ENCODE results near the gene PRDM16. TPM values are rescaled to one million over a fixed set of nuclear protein-coding genes. Genes with fewer than 3 reads are reported as not detected.

Gene PRDM16
- total and polyA plus RNA-seq, 2 of the 13 experiments (the other 11 are each of a cell fraction or from before 2014, with no cell fraction given) = 0.15 to 0.81 TPM

GRCh38 chr1:3115275-3116149, 46.5 kb downstream of the PRDM16 start:
- Histone ChIP-seq H3K4me1 (ENCODE audit: insufficient read depth, low read length) (peaks cover 44% of the 10 kb centered on the region), H3K4me3 (replicated peaks in 1 of 3; ENCODE audit: insufficient read depth in 1 of 3, low read depth in 2 of 3, low read length in 3 of 3) (peak overlapping the region in 1 of 3 experiments; percentile 34; a peak in 1 of 6 replicates), H3K9ac (ENCODE audit: insufficient read depth, low read depth, low read length) (no peak overlapping the region), H3K4me2 (ENCODE audit: low read depth, low read length) (peak overlapping the region; percentile 55), H3K27me3 (ENCODE audit: control insufficient read depth in 1 of 2, insufficient read depth in 2 of 2, low read length in 2 of 2) (no peaks in the 10 kb centered on the region; a peak in 2 of 5 replicates), H3K9me3 (ENCODE audit: low read length) (no peaks in the 10 kb centered on the region), H3K79me2 (ENCODE audit: insufficient read depth, low read length) (no peaks in the 10 kb centered on the region), H4K20me1 (ENCODE audit: insufficient read depth, low read length) (no peaks in the 10 kb centered on the region), H3K27ac (ENCODE audit: extremely low read length, insufficient read depth, low read length) (peak overlapping the region; percentile 54), H3K36me3 (replicated peaks in 1 of 2; ENCODE audit: control insufficient read depth in 1 of 2, insufficient read depth in 2 of 2, low read length in 2 of 2) (no peaks in the 10 kb centered on the region), H2AFZ (ENCODE audit: low read length) (no peak overlapping the region)
- ATAC-seq (peak; percentile 78), FAIRE-seq (peak; percentile 71), DNase-seq (ENCODE audit: low spot score) (peak; percentile 82)
- in situ Hi-C loops (cut with HindIII; ENCODE audit: extremely low pct_ligation_motif_present, low pct_unique_long_range_greater_than_20kb) (no loop called here), intact Hi-C loops (cut with micrococcal nuclease; ENCODE audit: unreplicated experiment) (loop anchor here (10.0 kb wide), 1 partner anchor 59 kb away; no protein-coding TSS in a partner anchor)
- no TSS peak for BruUV-seq (replicated peaks)
- 8% methylated on average over 9 of the region's 38 CpGs for WGBS (ENCODE audit: low lambda C conversion rate)
- ChIA-PET POLR2A (interaction anchor here (1.0 to 1.6 kb wide), 3 partner anchors 24 to 234 kb away, joined by 3 read pairs; no protein-coding TSS in a partner anchor), CTCF (ENCODE audit: low intra/inter-chr PET ratio, low total read pairs) (no interaction called here)
- TF ChIP-seq ZNF224 (CRISPR knock-in tag; IDR thresholded peaks at IDR 0.05) (no peak), SCMH1 (CRISPR knock-in tag; IDR thresholded peaks at IDR 0.05; ENCODE audit: borderline replicate concordance) (no peak), ZNF556 (CRISPR knock-in tag; IDR thresholded peaks at IDR 0.05; ENCODE audit: borderline replicate concordance) (no peak), ZNF468 (CRISPR knock-in tag; IDR thresholded peaks at IDR 0.05) (no peak), ZNF17 (CRISPR knock-in tag; IDR thresholded peaks at IDR 0.05) (no peak), ZSCAN25 (CRISPR knock-in tag; IDR thresholded peaks at IDR 0.05) (peak; percentile 72), ZNF484 (CRISPR knock-in tag; IDR thresholded peaks at IDR 0.05; ENCODE audit: borderline replicate concordance, low read depth) (no peak), RCOR2 (CRISPR knock-in tag; IDR thresholded peaks at IDR 0.05) (peak; percentile 49; the same call in 1 of the 2 replicates), ZNF737 (CRISPR knock-in tag; IDR thresholded peaks at IDR 0.05; ENCODE audit: borderline replicate concordance) (no peak), ELF1 (CRISPR knock-in tag; IDR thresholded peaks at IDR 0.05) (no peak), ZNF549 (CRISPR knock-in tag; IDR thresholded peaks at IDR 0.05) (no peak), NR3C1 (CRISPR knock-in tag; IDR thresholded peaks at IDR 0.05) (no peak), TAF1 (CRISPR knock-in tag; IDR thresholded peaks at IDR 0.05) (no peak), HOXA7 (CRISPR knock-in tag; IDR thresholded peaks at IDR 0.05) (no peak), MAZ (IDR thresholded peaks at IDR 0.05; ENCODE audit: borderline replicate concordance, low read depth, low read length) (no peak), MAZ (CRISPR knock-in tag; IDR thresholded peaks at IDR 0.05; ENCODE audit: low read depth) (peak; percentile 78), RFXANK (CRISPR knock-in tag; IDR thresholded peaks at IDR 0.05) (no peak)
- TF ChIP-seq, protein P1, sequence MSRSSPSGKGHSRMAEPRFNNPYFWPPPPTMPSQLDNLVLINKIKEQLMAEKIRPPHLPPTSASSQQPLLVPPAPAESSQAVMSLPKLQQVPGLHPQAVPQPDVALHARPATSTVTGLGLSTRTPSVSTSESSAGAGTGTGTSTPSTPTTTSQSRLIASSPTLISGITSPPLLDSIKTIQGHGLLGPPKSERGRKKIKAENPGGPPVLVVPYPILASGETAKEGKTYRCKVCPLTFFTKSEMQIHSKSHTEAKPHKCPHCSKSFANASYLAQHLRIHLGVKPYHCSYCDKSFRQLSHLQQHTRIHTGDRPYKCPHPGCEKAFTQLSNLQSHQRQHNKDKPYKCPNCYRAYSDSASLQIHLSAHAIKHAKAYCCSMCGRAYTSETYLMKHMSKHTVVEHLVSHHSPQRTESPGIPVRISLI (CRISPR knock-in tag; IDR thresholded peaks at IDR 0.05; ENCODE audit: borderline replicate concordance) = no peak
- TF ChIP-seq, protein P2, sequence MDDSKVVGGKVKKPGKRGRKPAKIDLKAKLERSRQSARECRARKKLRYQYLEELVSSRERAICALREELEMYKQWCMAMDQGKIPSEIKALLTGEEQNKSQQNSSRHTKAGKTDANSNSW (CRISPR knock-in tag; IDR thresholded peaks at IDR 0.05; ENCODE audit: borderline replicate concordance) = no peak
- TF ChIP-seq, protein P3, sequence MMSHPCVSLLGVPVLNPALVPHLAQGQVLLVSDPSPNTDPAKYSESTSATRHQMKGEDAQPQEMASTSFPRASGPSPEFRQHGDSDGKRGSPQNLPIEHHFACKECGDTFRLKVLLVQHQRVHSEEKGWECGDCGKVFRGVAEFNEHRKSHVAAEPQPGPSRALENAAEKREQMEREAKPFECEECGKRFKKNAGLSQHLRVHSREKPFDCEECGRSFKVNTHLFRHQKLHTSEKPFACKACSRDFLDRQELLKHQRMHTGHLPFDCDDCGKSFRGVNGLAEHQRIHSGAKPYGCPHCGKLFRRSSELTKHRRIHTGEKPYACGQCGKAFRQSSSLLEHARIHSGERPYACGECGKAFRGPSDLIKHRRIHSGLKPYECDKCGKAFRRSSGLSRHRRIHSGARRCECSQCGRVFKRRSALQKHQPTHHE (CRISPR knock-in tag; IDR thresholded peaks at IDR 0.05; ENCODE audit: borderline replicate concordance) = no peak
- TF ChIP-seq, protein P4, sequence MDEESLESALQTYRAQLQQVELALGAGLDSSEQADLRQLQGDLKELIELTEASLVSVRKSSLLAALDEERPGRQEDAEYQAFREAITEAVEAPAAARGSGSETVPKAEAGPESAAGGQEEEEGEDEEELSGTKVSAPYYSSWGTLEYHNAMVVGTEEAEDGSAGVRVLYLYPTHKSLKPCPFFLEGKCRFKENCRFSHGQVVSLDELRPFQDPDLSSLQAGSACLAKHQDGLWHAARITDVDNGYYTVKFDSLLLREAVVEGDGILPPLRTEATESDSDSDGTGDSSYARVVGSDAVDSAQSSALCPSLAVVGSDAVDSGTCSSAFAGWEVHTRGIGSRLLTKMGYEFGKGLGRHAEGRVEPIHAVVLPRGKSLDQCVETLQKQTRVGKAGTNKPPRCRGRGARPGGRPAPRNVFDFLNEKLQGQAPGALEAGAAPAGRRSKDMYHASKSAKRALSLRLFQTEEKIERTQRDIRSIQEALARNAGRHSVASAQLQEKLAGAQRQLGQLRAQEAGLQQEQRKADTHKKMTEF (CRISPR knock-in tag; IDR thresholded peaks at IDR 0.05) = peak; percentile 39; the same call in 1 of the 2 replicates
